Psoas muscle (tissue), 8 donors: ENCODE measurements around the gene TTC9. TPM values are rescaled to one million over a fixed set of nuclear protein-coding genes. Genes with fewer than 3 reads are reported as not detected.

ENCODE experiments used
- ATAC-seq, 4 donors: fragments of 200-7000 bp; cut with Tn5 transposase; one replicate each; pipeline ENCODE4 v1.9.1; 2020; ENCODE audit warnings: moderate library complexity in 3 of 4, mild to moderate bottlenecking in 2 of 4
- DNase-seq, 2 donors: peaks; one replicate each; pipeline ENCODE4 v3.0.0-alpha.2; 2020
- H3K27ac ChIP-seq: fragments of 200-600 bp; one replicate; pipeline ENCODE4 v1.8.0; 2022
- H3K27me3 ChIP-seq, 3 donors: fragments of 200-600 bp in 1 of 3; one replicate each; pipeline versions ENCODE4 v1.6.1 to v1.8.0; 2013 to 2022; ENCODE audit warnings: low read length in 2 of 3, mild to moderate bottlenecking in 2 of 3, moderate library complexity in 1 of 3; ENCODE audit not compliant: insufficient read depth in 3 of 3
- H3K36me3 ChIP-seq, 2 donors: fragments of 200-600 bp in 1 of 2; one replicate each; pipeline versions ENCODE4 v1.6.1 to v1.8.0; 2013 to 2022; ENCODE audit warnings: low read depth in 1 of 2, mild to moderate bottlenecking in 1 of 2, moderate library complexity in 1 of 2; ENCODE audit not compliant: insufficient read depth in 1 of 2
- H3K4me1 ChIP-seq: fragments of 200-600 bp; one replicate; pipeline ENCODE4 v1.8.0; 2022
- H3K4me3 ChIP-seq: fragments of 200-600 bp; one replicate; pipeline ENCODE4 v1.8.0; 2022; ENCODE audit warnings: mild to moderate bottlenecking
- H3K9me3 ChIP-seq: fragments of 200-600 bp; one replicate; pipeline ENCODE4 v1.8.0; 2022
- WGBS, 3 donors: extraction: QIAGEN DNeasy Blood & Tissue Kit; methylation state at CpG; one replicate each; pipeline versions ENCODE4 v1.1.6 to v1.1.7; 2013; 5-methylcytosine and 5-hydroxymethylcytosine counted together
- intact Hi-C, 2 donors: fragments of 100-400 bp; cut with DNase I; formaldehyde crosslinking; loops; one replicate each; pipeline versions ENCODE4 v1.11.0 to v1.14.2; 2022
- polyA plus RNA-seq, 3 donors: library from polyadenylated mRNA; stranded (reverse); fragments of 200-250 nt; gene quantifications; one replicate each; pipeline ENCODE4 v1.2.3, GENCODE V29; 2013
- total RNA-seq, 4 donors: library from RNA; stranded (reverse); fragmentation: NEBNext Ultra II Directional in 2 of 4; extraction: Animal tissue kit (Norgen Biotek cat#: 25700) in 2 of 4; gene quantifications; one replicate each; pipeline versions ENCODE4 v1.2.1 to v1.2.4, GENCODE V29; 2021 to 2023
- TF ChIP-seq, protein P1 (sequence below): fragments of 200-600 bp; IDR thresholded peaks from one replicate; pipeline ENCODE4 v1.8.0; 2022; ENCODE audit warnings: antibody characterized with exemption
- donor health status: healthy with polysubstance abuse.
- donor health status: DM: no; HTN: no; CAD: no; lungs with moderate emphysema.
- donor health status: Bipolar disorder and iron deficiency.
- donor health status: healthy.
- donor health status: DM: yes; HTN: yes; CAD: no.
- donor health status: DM: no; HTN: no; CAD: no.
- donor health status: DM: no; HTN: no; CAD: no.
- donor health status: DM: yes; HTN: yes; CAD: no.

Gene TTC9
- total and polyA plus RNA-seq, 7 donors, result 2.5 to 15.1 (median 5.4) TPM

DNA sequence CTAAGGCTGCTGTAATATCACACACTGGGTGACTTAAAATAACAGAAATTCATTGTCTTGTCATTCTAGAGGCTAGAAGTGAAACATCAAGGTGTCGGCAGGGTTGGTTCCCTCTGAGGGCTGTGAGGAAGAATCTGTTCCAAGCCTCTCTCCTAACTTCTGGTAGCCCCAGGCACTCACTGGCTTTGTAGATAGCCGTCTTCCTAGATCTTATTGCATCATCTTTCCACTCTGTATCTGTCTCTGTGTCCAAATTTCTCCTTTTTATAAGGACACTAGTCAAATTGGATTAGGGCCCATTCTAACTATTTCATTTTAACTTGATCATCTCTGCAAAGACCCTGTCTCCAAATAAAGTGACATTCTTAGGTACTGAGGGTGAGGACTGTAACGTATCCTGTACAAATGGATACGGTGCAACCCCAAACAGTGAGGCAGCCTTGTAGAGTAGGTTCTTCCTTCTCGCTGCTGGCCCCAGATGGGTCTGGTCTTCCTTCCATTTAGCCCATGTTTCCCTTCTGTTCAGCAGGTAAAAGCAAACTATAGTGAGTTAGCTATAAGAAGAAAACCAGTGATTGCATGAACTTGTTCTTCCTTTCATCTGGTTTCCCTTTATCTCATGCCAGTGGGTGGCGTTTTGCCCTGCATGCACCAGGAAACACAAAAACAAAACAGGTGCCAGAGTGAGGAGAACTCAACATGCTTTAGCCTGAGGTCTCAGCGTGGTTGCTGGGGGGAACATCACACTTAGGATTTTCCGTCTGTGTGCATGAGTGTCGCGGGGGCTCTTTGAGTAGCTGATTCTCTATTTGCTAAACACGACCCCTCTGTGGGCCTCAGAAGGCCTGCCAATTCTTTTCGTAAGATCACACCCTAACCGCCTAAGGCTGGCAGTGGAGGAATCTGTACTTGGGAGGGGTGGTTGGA, 19.5 kb downstream of the TTC9 start:
- no peak for ATAC-seq
- no peak for DNase-seq
- H3K4me1 ChIP-seq, result peaks cover 3% of the 10 kb centered on the region
- no peaks in the 10 kb centered on the region for H3K36me3 ChIP-seq
- intact Hi-C loops, result no loop called here
- no peak overlapping the region for H3K27ac ChIP-seq
- no peaks in the 10 kb centered on the region for H3K9me3 ChIP-seq
- H3K27me3 ChIP-seq, result no peaks in the 10 kb centered on the region
- H3K4me3 ChIP-seq, result no peak overlapping the region
- 60 to 74% (median 67%) methylated on average over 13 of the region's 13 CpGs for WGBS, 3 donors
- TF ChIP-seq, protein P1, sequence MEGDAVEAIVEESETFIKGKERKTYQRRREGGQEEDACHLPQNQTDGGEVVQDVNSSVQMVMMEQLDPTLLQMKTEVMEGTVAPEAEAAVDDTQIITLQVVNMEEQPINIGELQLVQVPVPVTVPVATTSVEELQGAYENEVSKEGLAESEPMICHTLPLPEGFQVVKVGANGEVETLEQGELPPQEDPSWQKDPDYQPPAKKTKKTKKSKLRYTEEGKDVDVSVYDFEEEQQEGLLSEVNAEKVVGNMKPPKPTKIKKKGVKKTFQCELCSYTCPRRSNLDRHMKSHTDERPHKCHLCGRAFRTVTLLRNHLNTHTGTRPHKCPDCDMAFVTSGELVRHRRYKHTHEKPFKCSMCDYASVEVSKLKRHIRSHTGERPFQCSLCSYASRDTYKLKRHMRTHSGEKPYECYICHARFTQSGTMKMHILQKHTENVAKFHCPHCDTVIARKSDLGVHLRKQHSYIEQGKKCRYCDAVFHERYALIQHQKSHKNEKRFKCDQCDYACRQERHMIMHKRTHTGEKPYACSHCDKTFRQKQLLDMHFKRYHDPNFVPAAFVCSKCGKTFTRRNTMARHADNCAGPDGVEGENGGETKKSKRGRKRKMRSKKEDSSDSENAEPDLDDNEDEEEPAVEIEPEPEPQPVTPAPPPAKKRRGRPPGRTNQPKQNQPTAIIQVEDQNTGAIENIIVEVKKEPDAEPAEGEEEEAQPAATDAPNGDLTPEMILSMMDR, result no peak

DNA sequence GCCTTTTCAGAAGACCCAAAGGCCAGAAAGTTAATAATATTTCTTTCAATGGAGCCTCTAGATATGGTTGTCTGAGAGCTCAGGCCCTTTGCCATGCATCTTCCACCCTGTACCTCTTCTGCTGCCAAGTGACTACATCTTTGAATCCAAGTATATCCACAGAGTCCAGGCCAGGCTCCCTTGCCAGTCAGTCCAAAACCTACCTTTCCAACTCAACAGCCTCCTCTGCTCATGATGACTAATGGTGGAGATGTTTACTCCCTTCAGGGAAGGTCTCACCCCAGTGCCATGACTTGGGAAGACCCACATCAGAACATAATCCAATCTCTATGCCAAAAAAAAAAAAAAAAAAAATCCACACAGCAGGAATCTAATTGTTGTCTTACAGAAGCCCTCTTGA, 20.4 kb downstream of the TTC9 start:
- intact Hi-C loops, result no loop called here
- TF ChIP-seq, protein P1, result no peak
- no peak overlapping the region for H3K27ac ChIP-seq

GRCh38 chr14:70662816-70663215, 21.1 kb downstream of the TTC9 start:
- no peak overlapping the region for H3K4me3 ChIP-seq
- no peak for ATAC-seq
- no peak overlapping the region for H3K27ac ChIP-seq
- no peaks in the 10 kb centered on the region for H3K27me3 ChIP-seq
- intact Hi-C loops, result no loop called here
- no peaks in the 10 kb centered on the region for H3K9me3 ChIP-seq
- peaks cover 3% of the 10 kb centered on the region for H3K4me1 ChIP-seq
- no peak for DNase-seq
- H3K36me3 ChIP-seq, result no peaks in the 10 kb centered on the region
- WGBS, 3 donors, result 85 to 89% (median 88%) methylated on average over 4 of the region's 4 CpGs
- TF ChIP-seq, protein P1, result no peak

More for the DNA sequence above, 20.4 kb downstream of the TTC9 start:
- Histone ChIP-seq H3K4me1 (peaks cover 3% of the 10 kb centered on the region), H3K9me3 (no peaks in the 10 kb centered on the region), H3K36me3 (no peaks in the 10 kb centered on the region), H3K4me3 (no peak overlapping the region), H3K27me3 (no peaks in the 10 kb centered on the region)
- no peak for DNase-seq
- no peak for ATAC-seq

- Histone ChIP-seq H3K27me3 (no peaks in the 10 kb centered on the region), H3K27ac (no peak overlapping the region), H3K4me1 (peaks cover 3% of the 10 kb centered on the region), H3K9me3 (no peaks in the 10 kb centered on the region), H3K4me3 (no peak overlapping the region), H3K36me3 (no peaks in the 10 kb centered on the region)
- ATAC-seq, result peak; percentile 82 to 95 (median 90)
- TF ChIP-seq, protein P1, result no peak
- intact Hi-C loops, result no loop called here
- WGBS, 3 donors, result 42 to 52% (median 42%) methylated on average over 4 of the region's 4 CpGs
- DNase-seq, result peak in 1 of 2 donors; percentile 16
These were observed 22.0 kb downstream of the TTC9 start for GRCh38 chr14:70663707-70664179.
